Activated naive CD4-positive, alpha-beta T cell treated with anti-CD3 and anti-CD28 coated beads, Interleukin-2, amount 50 U/mL, for 24 hours (primary cell): ENCODE results near the gene DSG1.

Experiments used
- H3K27ac Mint-ChIP-seq: one replicate; pipeline ENCODE4 v1.8.0; 2021; ENCODE audit warnings: mild to moderate bottlenecking, mixed read lengths
- H3K27me3 Mint-ChIP-seq: one replicate; pipeline ENCODE4 v1.8.0; 2021; ENCODE audit warnings: mixed read lengths
- H3K36me3 Mint-ChIP-seq: one replicate; pipeline ENCODE4 v1.8.0; 2021; ENCODE audit warnings: mixed read lengths
- H3K4me1 Mint-ChIP-seq: one replicate; pipeline ENCODE4 v1.8.0; 2021; ENCODE audit warnings: mixed read lengths
- H3K4me3 Mint-ChIP-seq: one replicate; pipeline ENCODE4 v1.8.0; 2021; ENCODE audit warnings: mild to moderate bottlenecking, mixed read lengths
- H3K9me3 Mint-ChIP-seq: one replicate; pipeline ENCODE4 v1.8.0; 2021; ENCODE audit warnings: mixed read lengths

Gene DSG1

DNA sequence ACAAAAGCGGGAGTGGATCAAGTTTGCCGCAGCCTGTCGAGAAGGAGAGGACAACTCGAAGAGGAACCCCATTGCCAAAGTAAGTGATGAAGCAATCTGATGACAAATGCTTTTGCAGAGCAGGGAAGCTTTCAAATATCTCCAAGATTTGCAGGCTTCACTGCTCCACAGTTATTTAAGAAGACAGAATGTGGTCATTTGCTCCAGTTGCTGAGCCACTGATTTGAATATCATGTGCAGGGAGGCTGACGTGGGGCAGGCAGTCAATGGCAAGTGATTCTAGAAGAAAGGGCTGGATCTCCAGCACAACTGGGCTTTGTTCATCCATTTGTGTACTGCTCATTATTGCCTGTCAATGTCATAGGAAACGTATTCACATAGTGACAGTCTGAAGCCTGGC, 68.8 kb downstream of the DSG1 start:
- H3K36me3 Mint-ChIP-seq = no peaks in the 10 kb centered on the region
- no peaks in the 10 kb centered on the region for H3K9me3 Mint-ChIP-seq
- H3K27me3 Mint-ChIP-seq = no peaks in the 10 kb centered on the region
- H3K4me1 Mint-ChIP-seq = no peaks in the 10 kb centered on the region
- no peak overlapping the region for H3K27ac Mint-ChIP-seq
- H3K4me3 Mint-ChIP-seq = no peak overlapping the region

DNA sequence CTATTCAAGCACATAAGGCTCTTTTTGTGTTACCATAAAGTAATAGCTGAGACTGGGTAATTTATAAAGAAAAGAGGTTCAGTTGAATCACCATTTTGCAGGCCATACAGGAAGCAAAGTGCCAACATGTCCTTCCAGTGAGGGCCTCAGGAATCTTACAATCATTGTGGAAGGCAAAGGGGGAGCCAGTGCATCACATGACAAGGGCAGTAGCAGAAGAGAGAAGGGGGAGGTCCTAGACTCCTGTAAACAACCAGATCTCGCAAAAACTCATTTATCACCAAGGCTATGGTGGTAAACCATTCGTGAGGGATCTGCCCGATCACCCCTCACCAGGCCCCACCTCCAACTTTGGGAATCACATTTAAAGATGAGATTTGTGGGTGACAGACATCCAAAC, 75.3 kb downstream of the DSG1 start:
- Mint-ChIP-seq H3K36me3 (no peaks in the 10 kb centered on the region), H3K9me3 (no peaks in the 10 kb centered on the region), H3K4me3 (no peak overlapping the region), H3K4me1 (no peaks in the 10 kb centered on the region), H3K27ac (no peak overlapping the region), H3K27me3 (no peaks in the 10 kb centered on the region)

DNA sequence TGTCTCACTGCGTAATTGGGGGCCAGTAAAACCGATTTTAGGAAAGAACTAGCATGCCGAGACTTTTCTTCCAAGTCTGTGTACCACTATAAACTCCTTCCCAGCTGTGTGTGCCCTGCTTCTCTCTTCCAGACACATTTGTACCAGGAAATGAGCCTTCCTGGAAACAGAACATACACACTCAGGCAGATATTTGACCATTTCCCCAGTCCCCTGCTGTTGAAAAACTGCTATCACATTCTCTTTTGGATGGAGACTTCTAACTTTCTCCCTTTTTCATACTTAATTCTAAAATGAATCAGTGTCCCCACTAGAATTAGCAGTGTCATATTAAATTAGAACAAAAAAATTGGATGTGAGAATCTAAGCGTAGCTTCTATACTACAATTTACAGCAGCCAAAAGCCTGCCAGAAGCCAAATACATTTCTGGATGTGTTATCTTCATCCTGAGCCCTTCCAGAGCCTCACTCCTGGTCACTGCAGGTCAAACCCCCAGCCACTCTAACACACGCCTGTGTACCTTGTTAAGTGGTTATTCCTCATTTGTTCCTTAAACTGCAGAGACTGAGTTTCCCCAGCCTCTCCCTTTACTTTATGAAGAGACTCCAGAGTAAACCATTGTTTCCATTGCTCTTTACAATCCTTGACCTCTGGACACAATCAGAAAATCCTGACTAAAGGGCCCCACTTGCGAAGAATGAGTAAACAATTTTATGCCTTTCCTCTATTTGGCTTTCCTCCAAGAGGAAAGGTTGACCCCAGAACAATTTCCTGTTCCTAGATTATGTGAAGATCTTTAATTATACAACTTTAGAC, 79.0 kb downstream of the DSG1 start:
- Mint-ChIP-seq H3K36me3 (no peaks in the 10 kb centered on the region), H3K4me1 (no peaks in the 10 kb centered on the region), H3K27me3 (no peaks in the 10 kb centered on the region), H3K4me3 (no peak overlapping the region), H3K9me3 (no peaks in the 10 kb centered on the region), H3K27ac (no peak overlapping the region)

DNA sequence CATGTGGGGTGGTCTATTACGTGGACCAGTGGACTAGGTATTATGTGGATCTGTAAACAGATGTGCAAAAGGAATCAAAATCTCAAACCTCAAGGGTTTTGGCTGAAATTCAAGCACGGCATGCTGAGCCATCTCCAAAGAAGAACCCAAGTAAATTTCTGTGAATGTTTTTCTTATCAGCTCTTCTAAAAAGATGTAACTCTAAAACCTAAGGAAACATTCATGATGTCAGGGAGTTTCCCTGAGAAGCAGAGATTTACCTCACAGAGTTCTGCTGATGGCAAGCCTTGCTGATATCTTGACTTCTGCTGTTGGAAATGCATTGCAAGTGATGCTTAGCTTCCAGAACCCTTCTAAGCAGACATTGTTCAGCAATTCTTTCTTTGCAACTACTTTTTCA, 80.2 kb downstream of the DSG1 start:
- Mint-ChIP-seq H3K9me3 (no peaks in the 10 kb centered on the region), H3K4me3 (no peak overlapping the region), H3K4me1 (no peaks in the 10 kb centered on the region), H3K27me3 (no peaks in the 10 kb centered on the region), H3K27ac (no peak overlapping the region), H3K36me3 (no peaks in the 10 kb centered on the region)

DNA sequence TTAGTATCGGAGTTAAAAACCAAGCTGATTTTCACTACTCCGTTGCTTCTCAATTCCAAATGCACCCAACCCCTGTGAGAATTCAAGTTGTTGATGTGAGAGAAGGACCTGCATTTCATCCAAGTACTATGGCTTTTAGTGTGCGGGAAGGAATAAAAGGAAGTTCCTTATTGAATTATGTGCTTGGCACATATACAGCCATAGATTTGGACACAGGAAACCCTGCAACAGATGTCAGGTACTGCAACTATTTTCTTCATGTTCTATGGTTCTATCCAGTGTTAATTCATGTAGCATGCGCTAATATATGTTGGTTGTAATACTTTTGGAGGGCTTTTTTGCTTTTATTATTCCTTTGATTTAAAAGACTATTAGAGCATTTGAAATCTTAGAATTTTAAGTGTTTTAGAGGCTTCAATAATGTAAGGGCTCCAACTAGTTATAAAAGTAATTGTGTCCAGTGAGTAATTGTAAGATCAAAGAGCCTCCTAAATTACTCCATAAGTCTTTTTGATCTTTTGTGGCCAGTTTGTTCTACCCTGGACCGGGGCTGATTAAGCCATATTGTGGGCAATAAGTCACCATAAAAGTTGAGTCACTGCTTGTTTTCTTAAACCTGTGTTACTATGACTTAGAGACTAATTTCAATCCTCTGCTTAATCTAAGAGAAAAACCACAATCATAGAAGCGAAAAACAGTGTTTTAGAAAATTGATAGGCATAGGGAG, 81.5 kb downstream of the DSG1 start:
- Mint-ChIP-seq H3K27me3 (no peaks in the 10 kb centered on the region), H3K4me1 (no peaks in the 10 kb centered on the region), H3K36me3 (no peaks in the 10 kb centered on the region), H3K4me3 (no peak overlapping the region), H3K9me3 (no peaks in the 10 kb centered on the region), H3K27ac (no peak overlapping the region)

DNA sequence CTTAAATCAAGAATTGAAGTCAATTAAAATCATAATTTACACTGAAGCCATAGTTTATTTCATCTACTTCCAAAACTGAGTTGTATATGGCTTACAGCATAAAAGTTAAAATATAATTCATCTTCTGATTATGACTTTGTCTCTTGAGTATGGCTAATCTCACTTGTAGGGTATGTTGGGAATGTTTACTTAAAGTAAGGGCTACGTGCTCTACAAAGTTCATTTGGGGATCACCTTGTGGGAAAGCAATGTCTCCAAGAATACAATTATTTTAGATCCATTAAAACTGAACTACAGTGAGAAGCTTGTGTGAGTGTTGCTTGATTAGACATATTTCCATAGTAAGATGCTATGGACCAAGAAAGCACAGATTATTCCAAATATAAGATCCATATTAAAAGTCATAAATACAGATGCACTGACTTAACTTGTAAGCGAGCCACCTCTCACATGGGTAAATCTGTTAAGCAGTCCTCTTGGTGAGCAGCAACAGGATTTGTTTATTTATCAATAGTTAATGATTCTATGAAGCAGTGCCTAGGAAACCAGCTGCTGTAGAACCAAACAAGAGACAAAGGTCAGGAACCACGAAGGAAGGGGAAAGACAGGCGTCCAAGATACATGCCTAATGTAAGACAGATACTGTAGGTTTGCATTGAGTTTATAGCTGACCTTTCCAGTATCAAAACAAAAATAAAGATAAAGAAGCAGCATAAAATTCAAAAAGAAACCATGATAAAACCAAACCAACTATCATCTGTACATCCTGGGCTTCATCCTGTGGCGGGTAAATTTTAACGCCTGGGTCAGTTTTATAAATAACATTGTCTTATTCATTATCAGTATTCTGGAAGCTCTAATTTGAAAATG, 83.4 kb downstream of the DSG1 start:
- no peak overlapping the region for H3K27ac Mint-ChIP-seq
- H3K9me3 Mint-ChIP-seq = no peaks in the 10 kb centered on the region
- H3K4me3 Mint-ChIP-seq = no peak overlapping the region
- no peaks in the 10 kb centered on the region for H3K27me3 Mint-ChIP-seq
- no peaks in the 10 kb centered on the region for H3K4me1 Mint-ChIP-seq
- no peaks in the 10 kb centered on the region for H3K36me3 Mint-ChIP-seq

DNA sequence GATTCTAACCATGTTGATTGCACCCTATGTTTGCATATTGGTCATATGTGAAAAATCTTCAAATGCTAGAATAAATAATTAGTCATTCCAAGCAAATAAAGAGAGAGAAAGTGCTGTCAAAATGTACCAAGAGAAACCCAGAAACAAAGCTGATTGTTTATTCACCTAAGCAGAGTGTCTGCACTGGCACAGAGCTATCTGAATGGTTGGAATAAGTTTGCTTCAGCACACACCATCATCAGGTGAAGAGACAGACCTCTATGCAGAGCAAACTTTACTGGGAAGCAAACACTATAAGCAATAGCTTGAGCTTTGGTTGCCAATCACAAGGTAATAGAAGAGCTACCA, 84.0 kb downstream of the DSG1 start:
- Mint-ChIP-seq H3K36me3 (no peaks in the 10 kb centered on the region), H3K4me1 (no peaks in the 10 kb centered on the region), H3K27ac (no peak overlapping the region), H3K9me3 (no peaks in the 10 kb centered on the region), H3K4me3 (no peak overlapping the region), H3K27me3 (no peaks in the 10 kb centered on the region)

DNA sequence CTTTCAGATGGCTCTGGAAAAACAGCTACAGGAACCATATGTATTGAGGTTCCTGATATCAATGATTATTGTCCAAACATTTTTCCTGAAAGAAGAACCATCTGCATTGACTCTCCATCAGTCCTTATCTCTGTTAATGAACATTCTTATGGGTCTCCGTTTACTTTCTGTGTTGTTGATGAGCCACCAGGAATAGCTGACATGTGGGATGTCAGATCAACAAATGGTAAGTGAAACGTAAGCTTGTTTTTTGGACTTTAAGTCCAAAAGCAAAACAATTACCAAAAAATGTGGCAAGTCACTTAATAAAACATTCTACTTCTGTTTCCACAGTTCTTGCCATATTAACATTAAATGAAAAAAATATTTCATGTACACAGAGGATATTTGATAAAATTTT, 85.4 kb downstream of the DSG1 start:
- no peak overlapping the region for H3K27ac Mint-ChIP-seq
- H3K9me3 Mint-ChIP-seq = no peaks in the 10 kb centered on the region
- no peaks in the 10 kb centered on the region for H3K36me3 Mint-ChIP-seq
- no peaks in the 10 kb centered on the region for H3K27me3 Mint-ChIP-seq
- H3K4me3 Mint-ChIP-seq = no peak overlapping the region
- no peaks in the 10 kb centered on the region for H3K4me1 Mint-ChIP-seq
